Measurements from ENCODE around the gene CLPTM1L.

CLPTM1L gene

GRCh38 chr5:1351156-1351555, 6.3 kb upstream of the CLPTM1L start:
- no peaks in the 10 kb centered on the region for H3K36me3 ChIP-seq (ENCODE audit: control insufficient read depth, insufficient read depth, low read length)
- H2AFZ ChIP-seq = no peak overlapping the region
- no peaks in the 10 kb centered on the region for H3K4me1 ChIP-seq
- H3K9ac ChIP-seq = no peak overlapping the region
- no peak for TF ChIP-seq CTCF (IDR thresholded peaks at IDR 0.05)
- H3K4me3 ChIP-seq (ENCODE audit: low read depth, low read length) = no peak overlapping the region
- H3K27ac ChIP-seq = no peak overlapping the region
- H3K27me3 ChIP-seq (ENCODE audit: control insufficient read depth, insufficient read depth, low read length) = no peaks in the 10 kb centered on the region
- H3K79me2 ChIP-seq = no peaks in the 10 kb centered on the region
- no peaks in the 10 kb centered on the region for H3K9me3 ChIP-seq (ENCODE audit: control insufficient read depth, low read length)
- H3K4me2 ChIP-seq (ENCODE audit: low read length) = no peak overlapping the region

- H3K79me2 ChIP-seq = no peaks in the 10 kb centered on the region
- no peak overlapping the region for H2AFZ ChIP-seq
- H3K27me3 ChIP-seq (ENCODE audit: control insufficient read depth, insufficient read depth, low read length) = no peaks in the 10 kb centered on the region
- no peak overlapping the region for H3K4me2 ChIP-seq (ENCODE audit: low read length)
- no peaks in the 10 kb centered on the region for H3K36me3 ChIP-seq (ENCODE audit: control insufficient read depth, insufficient read depth, low read length)
- H3K9ac ChIP-seq = no peak overlapping the region
- no peak overlapping the region for H3K4me3 ChIP-seq (ENCODE audit: low read depth, low read length)
- H3K27ac ChIP-seq = no peak overlapping the region
- no peak for TF ChIP-seq CTCF (IDR thresholded peaks at IDR 0.05)
- H3K9me3 ChIP-seq (ENCODE audit: control insufficient read depth, low read length) = no peaks in the 10 kb centered on the region
- H3K4me1 ChIP-seq = no peaks in the 10 kb centered on the region
These were observed 4.3 kb upstream of the CLPTM1L start for GRCh38 chr5:1349246-1349645.

GRCh38 chr5:1348986-1349245, 4.0 kb upstream of the CLPTM1L start:
- Histone ChIP-seq H3K79me2 (no peaks in the 10 kb centered on the region), H3K4me3 (ENCODE audit: low read depth, low read length) (no peak overlapping the region), H3K4me2 (ENCODE audit: low read length) (no peak overlapping the region), H2AFZ (no peak overlapping the region), H3K9me3 (ENCODE audit: control insufficient read depth, low read length) (no peaks in the 10 kb centered on the region), H3K9ac (no peak overlapping the region), H3K4me1 (no peaks in the 10 kb centered on the region), H3K27me3 (ENCODE audit: control insufficient read depth, insufficient read depth, low read length) (no peaks in the 10 kb centered on the region), H3K27ac (no peak overlapping the region), H3K36me3 (ENCODE audit: control insufficient read depth, insufficient read depth, low read length) (no peaks in the 10 kb centered on the region)
- no peak for TF ChIP-seq CTCF (IDR thresholded peaks at IDR 0.05)

GRCh38 chr5:1347571-1347970, 2.7 kb upstream of the CLPTM1L start:
- no peak overlapping the region for H3K4me2 ChIP-seq (ENCODE audit: low read length)
- H3K27me3 ChIP-seq (ENCODE audit: control insufficient read depth, insufficient read depth, low read length) = no peaks in the 10 kb centered on the region
- H3K79me2 ChIP-seq = no peaks in the 10 kb centered on the region
- no peak for TF ChIP-seq CTCF (IDR thresholded peaks at IDR 0.05)
- H3K4me1 ChIP-seq = no peaks in the 10 kb centered on the region
- H3K4me3 ChIP-seq (ENCODE audit: low read depth, low read length) = no peak overlapping the region
- no peaks in the 10 kb centered on the region for H3K36me3 ChIP-seq (ENCODE audit: control insufficient read depth, insufficient read depth, low read length)
- H3K27ac ChIP-seq = no peak overlapping the region
- no peaks in the 10 kb centered on the region for H3K9me3 ChIP-seq (ENCODE audit: control insufficient read depth, low read length)
- no peak overlapping the region for H2AFZ ChIP-seq
- no peak overlapping the region for H3K9ac ChIP-seq

GRCh38 chr5:1346627-1347440, 1.9 kb upstream of the CLPTM1L start:
- H3K4me1 ChIP-seq = no peaks in the 10 kb centered on the region
- no peak overlapping the region for H2AFZ ChIP-seq
- no peak overlapping the region for H3K9ac ChIP-seq
- H3K4me2 ChIP-seq (ENCODE audit: low read length) = no peak overlapping the region
- no peak for TF ChIP-seq CTCF (IDR thresholded peaks at IDR 0.05)
- H3K4me3 ChIP-seq (ENCODE audit: low read depth, low read length) = no peak overlapping the region
- no peaks in the 10 kb centered on the region for H3K36me3 ChIP-seq (ENCODE audit: control insufficient read depth, insufficient read depth, low read length)
- H3K27ac ChIP-seq = no peak overlapping the region
- no peaks in the 10 kb centered on the region for H3K79me2 ChIP-seq
- no peaks in the 10 kb centered on the region for H3K27me3 ChIP-seq (ENCODE audit: control insufficient read depth, insufficient read depth, low read length)
- H3K9me3 ChIP-seq (ENCODE audit: control insufficient read depth, low read length) = no peaks in the 10 kb centered on the region

All from parathyroid adenoma (tissue), 2 donors.